Stimulated activated CD4-positive, alpha-beta T cell treated with anti-CD3 and anti-CD28 coated beads, Interleukin-2, amount 100 ng/mL, for 48 hours (primary cell): ENCODE results near the gene DISP2.

Experiments used
- DNase-seq, 2 donors: peaks; one replicate each; pipeline ENCODE4 v3.0.0-alpha.2; 2020

DISP2 gene

GRCh38 chr15:40357723-40358470 is at the start of gene DISP2:
Gene DISP2, plus strand, starts transcription at chr15:40358219. Its CDS starts 103 bp downstream, at chr15:40358322.
- DNase-seq, result peak; percentile 90

GRCh38 chr15:40309344-40309862 is 48.6 kb upstream of the DISP2 start:
- no peak for DNase-seq

- DNase-seq, result peak; percentile 62 to 64
These were observed 47.7 kb upstream of the DISP2 start for GRCh38 chr15:40310001-40310959.

GRCh38 chr15:40310993-40311392 is 47.0 kb upstream of the DISP2 start:
- no peak for DNase-seq

GRCh38 chr15:40312370-40313158 is 45.5 kb upstream of the DISP2 start:
- DNase-seq, result no peak

GRCh38 chr15:40313531-40314398 is 44.3 kb upstream of the DISP2 start:
- DNase-seq, result no peak

- no peak for DNase-seq
These were observed 43.2 kb upstream of the DISP2 start for GRCh38 chr15:40314723-40315276.

- no peak for DNase-seq
These were observed 41.1 kb upstream of the DISP2 start for GRCh38 chr15:40316931-40317330.

GRCh38 chr15:40317580-40317979 is 40.4 kb upstream of the DISP2 start:
- no peak for DNase-seq

- no peak for DNase-seq
These were observed 37.6 kb upstream of the DISP2 start for GRCh38 chr15:40320409-40320808.

GRCh38 chr15:40320931-40321371 is 37.1 kb upstream of the DISP2 start:
- peak in 1 of 2 donors; percentile 37 for DNase-seq

- no peak for DNase-seq
These were observed 35.3 kb upstream of the DISP2 start for GRCh38 chr15:40322531-40323238.

- peak; percentile 74 to 79 for DNase-seq
These were observed 34.6 kb upstream of the DISP2 start, which contains the start of gene INAFM2 for GRCh38 chr15:40323239-40323952. Gene INAFM2, plus strand, starts transcription at chr15:40323692. Its CDS starts 364 bp downstream, at chr15:40324056.

GRCh38 chr15:40323953-40324937 is 33.8 kb upstream of the DISP2 start:
- no peak for DNase-seq

- DNase-seq, result no peak
These were observed 32.8 kb upstream of the DISP2 start for GRCh38 chr15:40325188-40325587.

- no peak for DNase-seq
These were observed 32.3 kb upstream of the DISP2 start for GRCh38 chr15:40325700-40326099.

GRCh38 chr15:40327457-40327856 is 30.6 kb upstream of the DISP2 start:
- DNase-seq, result no peak

- DNase-seq, result no peak
These were observed 29.8 kb upstream of the DISP2 start for GRCh38 chr15:40328176-40328575.
